HG02798 (cell line): ENCODE results near the gene DNMT3L.

ENCODE experiments used
- ATAC-seq: cut with Tn5 transposase; IDR thresholded peaks from one replicate; pipeline ENCODE4 v1.9.1; 2021; ENCODE audit warnings: mild to moderate bottlenecking; ENCODE audit not compliant: unreplicated experiment, poor library complexity

DNMT3L gene

GRCh38 chr21:44282370-44282769 lies 20.7 kb upstream of the DNMT3L start:
- no peak for ATAC-seq

- ATAC-seq, result no peak
Observed at GRCh38 chr21:44281801-44282200, 20.1 kb upstream of the DNMT3L start.

DNA sequence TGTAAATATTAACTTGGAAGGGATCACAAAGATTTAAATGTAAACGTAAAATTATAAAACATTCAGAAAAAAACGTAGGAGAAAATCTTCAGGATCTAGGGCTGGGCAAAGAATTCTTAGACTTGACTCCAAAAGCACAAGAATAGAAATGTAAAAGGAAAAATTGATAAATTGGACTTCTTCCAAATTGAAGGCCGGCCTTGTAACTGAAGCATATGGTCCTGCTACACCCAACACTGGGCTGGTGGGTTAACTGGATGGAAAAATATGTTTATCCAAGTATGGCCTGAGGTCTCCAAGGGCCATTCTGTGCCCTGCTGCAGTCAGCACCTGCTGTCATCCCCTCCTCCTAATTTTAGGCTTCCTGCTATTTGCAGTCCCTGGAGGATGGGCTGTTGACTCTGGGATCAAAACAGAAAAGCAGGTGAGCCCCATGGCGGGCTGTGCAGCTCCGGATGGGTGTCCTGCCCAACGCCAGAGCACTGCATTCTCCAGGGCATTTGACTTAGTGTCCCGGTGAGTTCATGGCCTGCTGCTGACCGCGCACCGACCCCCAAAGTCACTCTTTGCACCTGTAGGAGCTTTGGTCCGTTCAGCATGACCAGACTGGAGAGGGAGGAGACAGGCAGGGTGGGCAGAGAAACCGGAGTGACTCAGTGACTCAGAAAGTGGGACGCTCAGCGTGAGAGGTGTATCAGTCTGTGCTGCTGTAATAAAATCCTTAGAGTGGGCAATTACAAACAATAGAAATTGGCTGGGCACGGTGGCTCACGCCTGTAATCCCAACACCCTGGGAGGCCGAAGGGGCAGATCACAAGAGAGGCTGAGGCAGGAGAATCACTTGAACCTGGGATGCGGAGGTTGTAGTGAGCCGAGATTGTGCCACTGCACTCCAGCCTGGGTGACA lies 17.9 kb upstream of the DNMT3L start:
- no peak for ATAC-seq

- no peak for ATAC-seq
Observed at GRCh38 chr21:44275041-44275440, 13.3 kb upstream of the DNMT3L start.

GRCh38 chr21:44273046-44273445 lies 11.3 kb upstream of the DNMT3L start:
- ATAC-seq, result no peak

DNA sequence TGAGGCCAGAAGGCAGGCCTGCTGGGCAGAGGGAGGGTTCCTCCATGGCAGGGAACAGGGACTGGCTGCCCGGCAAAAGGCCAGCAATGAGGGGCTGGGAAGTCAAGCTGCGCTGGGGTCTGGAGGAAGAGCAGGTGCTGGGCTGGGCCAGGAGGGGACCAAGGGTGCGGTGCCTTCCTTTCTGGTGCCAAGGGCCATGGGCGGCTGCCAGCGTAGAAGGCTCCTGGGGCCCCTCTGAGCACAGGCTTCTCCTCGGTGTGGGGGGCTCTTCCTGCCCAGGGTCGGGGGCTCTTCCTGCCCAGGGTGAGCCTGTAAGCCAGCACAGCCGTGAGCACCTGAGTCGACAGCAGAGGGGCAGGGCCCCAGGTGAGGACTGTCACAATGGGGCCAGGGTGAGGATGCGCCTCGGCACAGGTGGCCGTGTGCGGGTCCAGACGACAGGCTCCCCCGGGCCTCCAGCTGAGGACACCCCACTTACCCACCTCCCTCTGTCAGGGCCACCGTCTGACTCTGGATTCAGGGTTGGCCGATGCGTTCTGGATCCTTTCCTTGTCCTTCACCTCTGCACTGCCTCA lies 10.7 kb upstream of the DNMT3L start:
- ATAC-seq, result no peak

- ATAC-seq, result no peak
Observed at GRCh38 chr21:44271558-44272283, 10.0 kb upstream of the DNMT3L start.

- no peak for ATAC-seq
Observed at GRCh38 chr21:44269090-44269489, 7.4 kb upstream of the DNMT3L start.

GRCh38 chr21:44267655-44268142 lies 6.0 kb upstream of the DNMT3L start:
- ATAC-seq, result no peak

DNA sequence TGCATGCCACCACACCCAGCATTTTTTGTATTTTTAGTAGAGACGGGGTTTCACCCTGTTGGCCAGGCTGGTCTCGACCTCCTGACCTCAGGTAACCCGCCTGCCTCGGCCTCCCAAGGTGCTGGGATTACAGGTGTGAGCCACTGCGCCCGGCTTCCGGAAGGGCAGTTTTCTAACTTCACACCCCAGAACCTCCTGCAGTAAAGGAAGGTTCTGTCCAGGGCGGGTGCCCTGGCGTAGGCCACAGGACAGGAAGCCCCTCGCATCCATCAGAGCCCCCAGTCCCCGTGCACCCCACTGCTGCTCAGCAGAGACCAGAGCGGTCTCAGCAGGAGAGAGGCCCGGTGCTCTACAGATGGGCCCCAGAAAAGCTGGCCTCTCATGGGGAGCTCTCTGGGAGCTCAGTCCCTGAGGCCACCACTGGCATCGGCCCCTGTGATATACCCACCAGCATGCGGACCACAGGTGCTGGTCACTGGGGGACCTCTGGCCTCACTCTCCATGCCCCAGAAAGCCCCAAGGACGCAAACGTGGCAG lies 4.1 kb upstream of the DNMT3L start:
- no peak for ATAC-seq

GRCh38 chr21:44263768-44264167 lies 2.1 kb upstream of the DNMT3L start:
- no peak for ATAC-seq

DNA sequence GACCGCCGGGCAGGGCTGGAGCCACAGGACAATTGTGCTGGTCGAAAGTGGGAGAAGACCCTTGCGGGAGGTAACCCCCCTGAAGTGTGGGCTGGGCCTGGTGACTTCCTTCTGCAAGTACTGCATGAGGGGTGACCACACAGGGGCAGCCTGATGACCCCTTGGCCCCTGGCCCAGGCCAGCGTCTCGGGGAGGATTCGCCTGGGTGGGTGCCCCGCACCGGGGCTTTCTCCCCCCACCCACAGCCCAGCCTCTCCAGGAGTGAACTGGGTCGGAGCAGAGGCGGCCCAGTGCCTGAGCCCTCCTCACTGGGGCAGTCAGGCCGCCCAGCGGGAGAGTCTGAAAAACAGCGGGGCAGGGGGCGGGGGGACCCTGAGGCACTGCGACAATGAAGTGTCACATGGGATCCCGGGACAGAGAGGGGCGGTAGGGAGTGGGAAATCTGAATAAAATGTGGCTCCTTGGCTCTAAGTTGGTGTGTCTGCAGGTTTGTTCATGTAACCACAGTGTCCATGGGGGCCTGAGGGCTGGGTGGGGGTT lies 1.6 kb upstream of the DNMT3L start:
- ATAC-seq, result no peak

DNA sequence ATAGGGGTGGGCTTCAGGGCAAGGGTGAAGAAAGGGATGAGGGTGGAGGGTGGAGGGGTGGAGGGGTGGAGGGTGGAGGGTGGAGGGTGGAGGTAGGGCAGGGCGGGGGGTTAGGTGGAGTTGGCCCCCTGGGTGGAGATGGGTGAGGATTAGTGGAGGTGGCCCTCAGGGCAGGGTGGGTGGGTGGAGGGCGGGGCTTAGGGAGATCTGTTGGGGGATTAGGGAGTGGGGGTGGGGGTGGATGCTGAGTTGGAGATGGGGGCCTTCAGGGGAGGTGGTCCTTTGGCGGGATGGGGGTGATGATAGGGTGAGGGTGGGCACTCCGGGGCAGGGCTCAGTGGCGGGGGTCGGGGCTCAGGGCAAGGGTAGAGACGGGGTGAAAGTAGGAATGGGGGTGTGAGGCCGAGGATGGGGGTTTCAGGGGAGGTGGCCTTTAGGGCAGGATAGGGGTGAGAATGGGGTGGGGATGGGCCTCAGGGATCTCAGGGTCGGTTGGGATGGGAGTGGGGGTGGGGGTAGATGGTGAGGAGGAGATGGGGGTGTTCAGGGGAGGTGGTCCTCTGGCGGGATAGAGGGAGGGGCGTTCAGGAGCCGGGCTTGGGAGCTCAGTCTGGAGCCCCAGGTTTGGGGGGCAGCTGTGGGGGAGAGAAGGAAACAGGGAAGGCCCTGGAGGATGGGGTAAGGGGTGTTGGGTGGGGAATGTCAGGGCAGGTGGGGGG lies 800 bp upstream of the DNMT3L start:
- ATAC-seq, result no peak

GRCh38 chr21:44260791-44261631 lies 686 bp downstream of the DNMT3L start:
- ATAC-seq, result no peak

- ATAC-seq, result no peak
Observed at GRCh38 chr21:44260066-44260465, 1.6 kb downstream of the DNMT3L start.

DNA sequence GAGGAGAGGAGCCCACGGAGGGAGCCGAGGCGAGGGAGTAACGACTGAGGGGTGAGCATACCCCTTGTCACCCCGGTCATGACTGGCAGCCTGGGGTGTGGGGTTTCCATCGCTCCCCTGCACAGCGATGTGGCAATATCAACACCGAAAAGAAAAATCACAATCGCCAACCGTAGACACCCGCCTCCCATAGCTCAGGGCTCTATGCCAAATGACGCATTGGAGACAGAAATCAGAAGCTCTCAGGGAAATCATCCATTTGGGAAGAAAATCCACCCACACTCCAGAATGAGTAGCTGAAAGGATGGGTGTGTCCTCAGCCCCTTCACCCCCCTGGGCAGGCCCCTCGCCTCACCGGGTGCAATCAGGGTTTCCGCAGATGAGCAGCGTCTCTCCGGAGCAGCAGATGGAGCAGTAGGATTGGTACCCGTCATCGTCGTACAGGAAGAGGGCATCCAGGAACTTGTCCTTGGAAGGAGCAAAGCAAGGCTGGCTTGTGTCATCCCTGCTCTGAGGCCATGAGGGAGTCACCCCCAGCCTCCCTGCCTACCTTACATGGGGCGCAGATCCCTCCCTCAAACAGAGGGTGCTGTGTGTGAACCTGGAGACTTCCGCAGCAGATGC lies 2.5 kb downstream of the DNMT3L start:
- no peak for ATAC-seq

GRCh38 chr21:44258056-44258725 lies 3.5 kb downstream of the DNMT3L start:
- ATAC-seq, result no peak

- no peak for ATAC-seq
Observed at GRCh38 chr21:44255511-44255981, 6.2 kb downstream of the DNMT3L start.
